Chondrocyte (in vitro differentiated cells): ENCODE data around the gene CCNDBP1. TPM values are rescaled to one million over a fixed set of nuclear protein-coding genes. Genes with fewer than 3 reads are reported as not detected.

Source experiments
- DNase-seq: peaks from one replicate; pipeline ENCODE4 v3.0.0; 2021; ENCODE audit warnings: mixed read lengths, low spot score
- H3K27ac Mint-ChIP-seq: one replicate; pipeline ENCODE4 v1.8.0; 2021; ENCODE audit warnings: mild to moderate bottlenecking, moderate library complexity, mixed read lengths; ENCODE audit not compliant: unreplicated experiment
- H3K27me3 Mint-ChIP-seq: 2 replicates; pipeline ENCODE4 v1.8.0; 2021; ENCODE audit warnings: low read depth, mixed read lengths
- H3K36me3 Mint-ChIP-seq: 2 replicates; pipeline ENCODE4 v1.8.0; 2021; ENCODE audit warnings: low read depth, mixed read lengths
- H3K4me1 Mint-ChIP-seq: 2 replicates; pipeline ENCODE4 v1.8.0; 2021; ENCODE audit warnings: low read depth, mild to moderate bottlenecking, mixed read lengths
- H3K4me3 Mint-ChIP-seq: one replicate; pipeline ENCODE4 v1.8.0; 2021; ENCODE audit warnings: mild to moderate bottlenecking, moderate library complexity, mixed read lengths; ENCODE audit not compliant: unreplicated experiment
- H3K9me3 Mint-ChIP-seq: 2 replicates; pipeline ENCODE4 v1.8.0; 2021; ENCODE audit warnings: low read depth, mixed read lengths
- CTCF ChIP-seq: fragments of 200-600 bp; sonication (generic); IDR thresholded peaks from 2 replicates; pipeline ENCODE4 v1.5.0; 2021; ENCODE audit warnings: antibody characterized with exemption, mild to moderate bottlenecking, moderate library complexity
- total RNA-seq: library from RNA; stranded (reverse); gene quantifications from 3 replicates; pipeline ENCODE4 v1.2.1, GENCODE V29; 2021

The CCNDBP1 gene
- total RNA-seq, 1 donor from 2014 or later, result 40.1 TPM

- TF ChIP-seq CTCF, result no peak
- no peaks in the 10 kb centered on the region for H3K4me1 Mint-ChIP-seq
- no peak overlapping the region for H3K27ac Mint-ChIP-seq
- peaks cover 51% of the 10 kb centered on the region for H3K27me3 Mint-ChIP-seq
- H3K4me3 Mint-ChIP-seq, result no peak overlapping the region
- DNase-seq, result no peak
- H3K9me3 Mint-ChIP-seq, result no peaks in the 10 kb centered on the region
- no peaks in the 10 kb centered on the region for H3K36me3 Mint-ChIP-seq
These were observed 55.9 kb downstream of the CCNDBP1 start for GRCh38 chr15:43241100-43241499.

GRCh38 chr15:43242616-43243015 lies 57.4 kb downstream of the CCNDBP1 start:
- Mint-ChIP-seq H3K9me3 (no peaks in the 10 kb centered on the region), H3K4me1 (no peaks in the 10 kb centered on the region), H3K27ac (no peak overlapping the region), H3K27me3 (peaks cover 52% of the 10 kb centered on the region), H3K36me3 (no peaks in the 10 kb centered on the region), H3K4me3 (no peak overlapping the region)
- no peak for TF ChIP-seq CTCF
- DNase-seq, result no peak

- H3K4me1 Mint-ChIP-seq, result peaks cover 3% of the 10 kb centered on the region
- H3K9me3 Mint-ChIP-seq, result no peaks in the 10 kb centered on the region
- H3K36me3 Mint-ChIP-seq, result no peaks in the 10 kb centered on the region
- TF ChIP-seq CTCF, result no peak
- H3K27me3 Mint-ChIP-seq, result peaks cover 47% of the 10 kb centered on the region
- no peak for DNase-seq
- no peak overlapping the region for H3K27ac Mint-ChIP-seq
- H3K4me3 Mint-ChIP-seq, result no peak overlapping the region
These were observed 57.9 kb downstream of the CCNDBP1 start for GRCh38 chr15:43243020-43243645.

GRCh38 chr15:43244092-43244491 lies 58.9 kb downstream of the CCNDBP1 start:
- TF ChIP-seq CTCF, result no peak
- Mint-ChIP-seq H3K36me3 (no peaks in the 10 kb centered on the region), H3K27me3 (peaks cover 39% of the 10 kb centered on the region), H3K4me3 (no peak overlapping the region), H3K27ac (no peak overlapping the region), H3K4me1 (peaks cover 6% of the 10 kb centered on the region), H3K9me3 (no peaks in the 10 kb centered on the region)
- no peak for DNase-seq

GRCh38 chr15:43246261-43246774 lies 61.1 kb downstream of the CCNDBP1 start:
- DNase-seq, result no peak
- no peaks in the 10 kb centered on the region for H3K9me3 Mint-ChIP-seq
- TF ChIP-seq CTCF, result no peak
- H3K4me1 Mint-ChIP-seq, result peaks cover 16% of the 10 kb centered on the region
- H3K27me3 Mint-ChIP-seq, result peaks cover 27% of the 10 kb centered on the region
- H3K4me3 Mint-ChIP-seq, result no peak overlapping the region
- H3K27ac Mint-ChIP-seq, result no peak overlapping the region
- H3K36me3 Mint-ChIP-seq, result no peaks in the 10 kb centered on the region

Other genes with a start within 250 kb of the CCNDBP1 start
- gene UBR1, start 79.4 kb upstream of the CCNDBP1 start, total RNA-seq, result 22.3 to 27.9 TPM (median 24.3 TPM) in 3 replicates
- gene TMEM62, start 51.8 kb upstream of the CCNDBP1 start, total RNA-seq, result 8.3 to 11.0 TPM (median 10.2 TPM) in 3 replicates
- not detected in 3 replicates for gene EPB42, start 35.6 kb downstream of the CCNDBP1 start, total RNA-seq
- gene TGM5, start 81.5 kb downstream of the CCNDBP1 start, total RNA-seq, result not detected in 3 replicates
- gene TGM7, start 116.9 kb downstream of the CCNDBP1 start, total RNA-seq, result not detected in 3 replicates
- 7.1 to 8.4 TPM (median 7.4 TPM) in 3 replicates for gene LCMT2, start 145.2 kb downstream of the CCNDBP1 start, total RNA-seq
- 18.9 to 22.3 TPM (median 19.7 TPM) in 3 replicates for gene ZSCAN29, start 185.6 kb downstream of the CCNDBP1 start, total RNA-seq
- 11.1 to 16.1 TPM (median 11.7 TPM) in 3 replicates for gene TUBGCP4, start 185.7 kb downstream of the CCNDBP1 start, total RNA-seq